ENCODE data around the gene SLC9B2.

GRCh38 chr4:103098756-103099440 lies 22.3 kb upstream of the SLC9B2 start:
- TF ChIP-seq CTCF (conservative IDR thresholded peaks at IDR 0.05; ENCODE audit: low read length): no peak
- TF ChIP-seq EZH2phosphoT487 (IDR thresholded peaks at IDR 0.05; ENCODE audit: borderline replicate concordance, low read depth, low read length): no peak

Measured in OCI-LY7 (cell line).